Activated CD8-positive, alpha-beta T cell treated with anti-CD3 and anti-CD28 coated beads for 36 hours (primary cell): ENCODE data around the gene EXOC3L4. TPM values are rescaled to one million over a fixed set of nuclear protein-coding genes. Genes with fewer than 3 reads are reported as not detected.

ENCODE experiments used
- ATAC-seq: fragments of 200-7000 bp; cut with Tn5 transposase; one replicate; pipeline ENCODE4 v1.10.0; 2021; ENCODE audit warnings: mild to moderate bottlenecking, moderate library complexity
- CTCF ChIA-PET: fragments of 350-600 bp; sonication (Branson Sonifier 250); formaldehyde crosslinking; loops from one replicate; lab custom pipeline; 2021; ENCODE audit warnings: antibody characterized with exemption; lab: Charles Lee
- POLR2A ChIA-PET: fragments of 350-600 bp; sonication (Branson Sonifier 250); formaldehyde crosslinking; loops from one replicate; lab custom pipeline; 2021; ENCODE audit warnings: antibody characterized with exemption; lab: Charles Lee
- DNase-seq: peaks from one replicate; pipeline ENCODE4 v3.0.0-alpha.2; 2020
- H3K27ac Mint-ChIP-seq: one replicate; pipeline ENCODE4 v1.8.0; 2021; ENCODE audit warnings: mild to moderate bottlenecking, mixed read lengths
- H3K27me3 Mint-ChIP-seq: one replicate; pipeline ENCODE4 v1.8.0; 2021; ENCODE audit warnings: mixed read lengths
- H3K36me3 Mint-ChIP-seq: one replicate; pipeline ENCODE4 v1.8.0; 2021; ENCODE audit warnings: low read depth, mixed read lengths
- H3K4me1 Mint-ChIP-seq: one replicate; pipeline ENCODE4 v1.8.0; 2021; ENCODE audit warnings: low read depth, mixed read lengths
- H3K4me3 Mint-ChIP-seq: one replicate; pipeline ENCODE4 v1.8.0; 2021; ENCODE audit warnings: mild to moderate bottlenecking, moderate library complexity, mixed read lengths
- H3K9me3 Mint-ChIP-seq: one replicate; pipeline ENCODE4 v1.8.0; 2021; ENCODE audit warnings: mixed read lengths
- CTCF ChIP-seq: fragments of 200-600 bp; IDR thresholded peaks from one replicate; pipeline ENCODE4 v1.8.0; 2022; ENCODE audit warnings: antibody characterized with exemption, mild to moderate bottlenecking
- intact Hi-C: fragments of 100-400 bp; cut with micrococcal nuclease; formaldehyde crosslinking; loops from one replicate; pipeline ENCODE4 v1.10.0; 2022
- total RNA-seq, 2 experiments: library from RNA; stranded (reverse); gene quantifications; one replicate each; pipeline ENCODE4 v1.2.3, GENCODE V29; 2021

The EXOC3L4 gene
- total RNA-seq, 2 experiments from 2014 or later: not detected

GRCh38 chr14:103123634-103124500 is 29.3 kb downstream of the EXOC3L4 start:
- no peaks in the 10 kb centered on the region for H3K9me3 Mint-ChIP-seq
- intact Hi-C loops: no loop called here
- no peak for ATAC-seq
- H3K27ac Mint-ChIP-seq: no peak overlapping the region
- no peak for DNase-seq
- TF ChIP-seq CTCF: no peak
- ChIA-PET CTCF (no interaction called here), POLR2A (no interaction called here)
- peaks cover 28% of the 10 kb centered on the region for H3K27me3 Mint-ChIP-seq
- H3K4me3 Mint-ChIP-seq: no peak overlapping the region
- no peaks in the 10 kb centered on the region for H3K4me1 Mint-ChIP-seq
- H3K36me3 Mint-ChIP-seq: no peaks in the 10 kb centered on the region

GRCh38 chr14:103124501-103125001 is 30.0 kb downstream of the EXOC3L4 start:
- peaks cover 28% of the 10 kb centered on the region for H3K27me3 Mint-ChIP-seq
- intact Hi-C loops: no loop called here

GRCh38 chr14:103125098-103126070 is 30.9 kb downstream of the EXOC3L4 start:
- H3K27me3 Mint-ChIP-seq: peaks cover 22% of the 10 kb centered on the region
- no peak for TF ChIP-seq CTCF
- intact Hi-C loops: no loop called here
- CTCF ChIA-PET: no interaction called here
- ATAC-seq: no peak
- POLR2A ChIA-PET: no interaction called here
- H3K4me1 Mint-ChIP-seq: no peaks in the 10 kb centered on the region
- H3K36me3 Mint-ChIP-seq: no peaks in the 10 kb centered on the region
- no peaks in the 10 kb centered on the region for H3K9me3 Mint-ChIP-seq
- no peak overlapping the region for H3K27ac Mint-ChIP-seq
- no peak for DNase-seq
- no peak overlapping the region for H3K4me3 Mint-ChIP-seq

More at GRCh38 chr14:103124501-103125001, 30.0 kb downstream of the EXOC3L4 start:
- ChIA-PET POLR2A (no interaction called here), CTCF (no interaction called here)
- no peak overlapping the region for H3K4me3 Mint-ChIP-seq
- TF ChIP-seq CTCF: no peak
- ATAC-seq (no peak), DNase-seq (no peak)
- H3K9me3 Mint-ChIP-seq: no peaks in the 10 kb centered on the region
- H3K4me1 Mint-ChIP-seq: no peaks in the 10 kb centered on the region
- H3K36me3 Mint-ChIP-seq: no peaks in the 10 kb centered on the region
- no peak overlapping the region for H3K27ac Mint-ChIP-seq

GRCh38 chr14:103126088-103126872 is 31.8 kb downstream of the EXOC3L4 start:
- intact Hi-C loops: no loop called here
- ChIA-PET POLR2A (no interaction called here), CTCF (no interaction called here)
- Mint-ChIP-seq H3K36me3 (no peaks in the 10 kb centered on the region), H3K27ac (no peak overlapping the region), H3K4me1 (no peaks in the 10 kb centered on the region), H3K27me3 (peaks cover 19% of the 10 kb centered on the region), H3K4me3 (no peak overlapping the region), H3K9me3 (no peaks in the 10 kb centered on the region)
- DNase-seq (no peak), ATAC-seq (no peak)
- TF ChIP-seq CTCF: no peak
